GM19099 (cell line): ENCODE measurements around the gene ESYT3.

Experiments used
- POLR2A ChIP-seq: IDR thresholded peaks from 3 replicates; pipeline ENCODE4 v1.6.1; 2011; ENCODE audit warnings: low read depth; ENCODE audit not compliant: insufficient read length; ENCODE audit errors: extremely low read depth

Gene ESYT3

GRCh38 chr3:138434276-138434874, at the start of gene ESYT3:
TSS of gene ESYT3 (plus strand) at chr3:138434616. CDS start at chr3:138434799, 183 bp downstream.
- TF ChIP-seq POLR2A, result no peak

- TF ChIP-seq POLR2A, result no peak
Measured at GRCh38 chr3:138384976-138385375, 49.4 kb upstream of the ESYT3 start.

GRCh38 chr3:138389144-138389601, 45.2 kb upstream of the ESYT3 start:
- TF ChIP-seq POLR2A, result no peak

- no peak for TF ChIP-seq POLR2A
Measured at GRCh38 chr3:138389841-138390581, 44.4 kb upstream of the ESYT3 start.

GRCh38 chr3:138390582-138390932, 43.9 kb upstream of the ESYT3 start:
- no peak for TF ChIP-seq POLR2A

GRCh38 chr3:138394156-138394555, 40.3 kb upstream of the ESYT3 start:
- TF ChIP-seq POLR2A, result no peak

- TF ChIP-seq POLR2A, result no peak
Measured at GRCh38 chr3:138394686-138395085, 39.7 kb upstream of the ESYT3 start.

GRCh38 chr3:138395865-138396751, 38.3 kb upstream of the ESYT3 start:
- TF ChIP-seq POLR2A, result no peak

GRCh38 chr3:138396752-138397410, 37.5 kb upstream of the ESYT3 start:
- TF ChIP-seq POLR2A, result no peak

- no peak for TF ChIP-seq POLR2A
Measured at GRCh38 chr3:138397983-138398382, 36.4 kb upstream of the ESYT3 start.

- TF ChIP-seq POLR2A, result no peak
Measured at GRCh38 chr3:138398791-138399575, 35.4 kb upstream of the ESYT3 start.

GRCh38 chr3:138399766-138400165, 34.6 kb upstream of the ESYT3 start:
- TF ChIP-seq POLR2A, result no peak

GRCh38 chr3:138400651-138401070, 33.8 kb upstream of the ESYT3 start:
- no peak for TF ChIP-seq POLR2A

- TF ChIP-seq POLR2A, result no peak
Measured at GRCh38 chr3:138401834-138402233, 32.6 kb upstream of the ESYT3 start.
